H1 (cell line): ENCODE data around the gene CRYGS. TPM values are rescaled to one million over a fixed set of nuclear protein-coding genes. Genes with fewer than 3 reads are reported as not detected.

ENCODE experiments used
- CTCF ChIA-PET: fragments of 300-600 bp; sonication (Branson Sonifier 250); formaldehyde crosslinking; loops from one replicate; lab custom pipeline; 2021; ENCODE audit not compliant: partially characterized antibody; lab: Charles Lee
- POLR2A ChIA-PET: fragments of 300-600 bp; sonication (Branson Sonifier 250); formaldehyde crosslinking; loops from one replicate; lab custom pipeline; 2021; ENCODE audit warnings: inconsistent platforms; ENCODE audit not compliant: partially characterized antibody; lab: Charles Lee
- DNase-seq, 2 experiments: peaks; one replicate each; pipeline versions ENCODE4 v3.0.0 to v3.0.0-alpha.2; 2010 to 2022; ENCODE audit warnings: low spot score in 2 of 2, low read depth in 1 of 2, mixed read lengths in 1 of 2
- FAIRE-seq: peaks from 2 replicates; lab custom pipeline; 2011; peaks lifted over from hg19 to GRCh38; lab: Jason Lieb, UNC
- H2AFZ ChIP-seq: 2 replicates; pipeline ENCODE4 v1.8.1; 2012; ENCODE audit warnings: low read length, inconsistent platforms
- H2AK5ac ChIP-seq: 2 replicates; pipeline ENCODE4 v1.6.1; 2013; ENCODE audit warnings: low read depth, low read length
- H2BK120ac ChIP-seq: replicated peaks from 2 replicates; pipeline ENCODE3; 2013; ENCODE audit warnings: low read depth, low read length, inconsistent platforms
- H2BK12ac ChIP-seq: 2 replicates; pipeline ENCODE4 v1.6.1; 2013; ENCODE audit warnings: low read depth, low read length
- H2BK15ac ChIP-seq: 2 replicates; pipeline ENCODE4 v1.6.1; 2013; ENCODE audit warnings: low read length
- H2BK20ac ChIP-seq: 2 replicates; pipeline ENCODE4 v1.6.1; 2013; ENCODE audit warnings: low read length
- H2BK5ac ChIP-seq: 2 replicates; pipeline ENCODE4 v1.6.1; 2013; ENCODE audit warnings: low read depth, low read length
- H3K14ac ChIP-seq: 2 replicates; pipeline ENCODE4 v1.6.1; 2013; ENCODE audit warnings: inconsistent platforms; ENCODE audit not compliant: insufficient read length
- H3K18ac ChIP-seq: 2 replicates; pipeline ENCODE4 v1.6.1; 2013; ENCODE audit warnings: low read length; ENCODE audit errors: extremely low read depth
- H3K23ac ChIP-seq: 2 replicates; pipeline ENCODE4 v1.6.1; 2013; ENCODE audit warnings: inconsistent platforms; ENCODE audit not compliant: insufficient read length
- H3K23me2 ChIP-seq: 2 replicates; pipeline ENCODE4 v1.6.1; 2013; ENCODE audit warnings: low read depth, low read length
- H3K27ac ChIP-seq: 2 replicates; pipeline ENCODE4 v1.6.1; 2011; ENCODE audit warnings: low read depth, low read length, inconsistent platforms
- H3K27me3 ChIP-seq, 4 experiments: replicated peaks in 1 of 4; 1 replicate in 1 of 4; 2 replicates in 3 of 4; pipeline versions ENCODE4 v1.6.1 to v1.8.1; 2011 to 2013; ENCODE audit warnings: low read length in 3 of 4, mild to moderate bottlenecking in 3 of 4, inconsistent platforms in 2 of 4, mixed read lengths in 2 of 4, moderate library complexity in 1 of 4; ENCODE audit not compliant: control insufficient read depth in 3 of 4, insufficient read depth in 3 of 4; ENCODE audit errors: extremely low read depth in 1 of 4
- H3K36me3 ChIP-seq, 4 experiments: 2 replicates each; pipeline versions ENCODE4 v1.6.1 to v1.8.1; 2011 to 2013; ENCODE audit warnings: mild to moderate bottlenecking in 4 of 4, low read length in 3 of 4, moderate library complexity in 2 of 4, control low read depth in 1 of 4, inconsistent platforms in 1 of 4; ENCODE audit not compliant: insufficient read depth in 4 of 4, control insufficient read depth in 2 of 4
- H3K4ac ChIP-seq: replicated peaks from 2 replicates; pipeline ENCODE3; 2013; ENCODE audit warnings: low read length, low read depth, mixed read lengths, inconsistent platforms; ENCODE audit not compliant: insufficient read length
- H3K4me1 ChIP-seq, 4 experiments: replicated peaks in 1 of 4; 1 replicate in 1 of 4; 2 replicates in 3 of 4; pipeline versions ENCODE4 v1.6.1 to v1.8.1; 2011 to 2013; ENCODE audit warnings: low read length in 3 of 4, inconsistent platforms in 2 of 4, mixed read lengths in 1 of 4; ENCODE audit not compliant: insufficient read depth in 4 of 4, control insufficient read depth in 3 of 4
- H3K4me2 ChIP-seq, 2 experiments: 2 replicates each; pipeline versions ENCODE4 v1.6.1 to v1.8.1; 2011 to 2013; ENCODE audit warnings: low read depth in 2 of 2, low read length in 2 of 2, control low read depth in 1 of 2, inconsistent platforms in 1 of 2, mild to moderate bottlenecking in 1 of 2; ENCODE audit not compliant: insufficient read depth in 1 of 2
- H3K4me3 ChIP-seq, 4 experiments: fragments of 200-600, 300-600 bp in 1 of 4; sonication (generic), shearing (Covaris generic), sonication (Bioruptor Twin) in 1 of 4; 2 replicates each; pipeline versions ENCODE4 v1.5.1 to v1.8.1; 2011 to 2016; ENCODE audit warnings: low read length in 4 of 4, low read depth in 3 of 4, control low read depth in 2 of 4, inconsistent platforms in 2 of 4, mild to moderate bottlenecking in 2 of 4, mixed read lengths in 1 of 4, moderate library complexity in 1 of 4; ENCODE audit not compliant: insufficient read depth in 2 of 4; ENCODE audit errors: extremely low read depth in 1 of 4
- H3K56ac ChIP-seq: replicated peaks from 2 replicates; pipeline ENCODE3; 2013; ENCODE audit warnings: low read depth, mild to moderate bottlenecking, mixed read lengths, low read length, inconsistent platforms; ENCODE audit not compliant: insufficient read length
- H3K79me1 ChIP-seq: 2 replicates; pipeline ENCODE4 v1.6.1; 2013; ENCODE audit warnings: low read depth, low read length, control low read depth
- H3K79me2 ChIP-seq, 2 experiments: 2 replicates each; pipeline versions ENCODE4 v1.6.1 to v1.8.1; 2012 to 2013; ENCODE audit warnings: low read length in 2 of 2, mild to moderate bottlenecking in 2 of 2, inconsistent platforms in 1 of 2; ENCODE audit not compliant: insufficient read depth in 2 of 2, control insufficient read depth in 1 of 2
- H3K9ac ChIP-seq, 4 experiments: replicated peaks in 1 of 4; 1 replicate in 1 of 4; 2 replicates in 3 of 4; pipeline versions ENCODE4 v1.6.1 to v1.8.1; 2011 to 2013; ENCODE audit warnings: low read depth in 3 of 4, low read length in 3 of 4, control low read depth in 2 of 4, mild to moderate bottlenecking in 2 of 4, moderate library complexity in 2 of 4, inconsistent platforms in 1 of 4; ENCODE audit errors: extremely low read depth in 1 of 4
- H3K9me3 ChIP-seq, 2 experiments: 2 replicates each; pipeline versions ENCODE4 v1.6.1 to v1.8.1; 2012 to 2013; ENCODE audit warnings: mild to moderate bottlenecking in 2 of 2, moderate library complexity in 2 of 2, control low read depth in 1 of 2, inconsistent platforms in 1 of 2, low read depth in 1 of 2, low read length in 1 of 2, mixed read lengths in 1 of 2; ENCODE audit not compliant: insufficient read depth in 2 of 2
- H4K20me1 ChIP-seq, 2 experiments: replicated peaks in 1 of 2; 2 replicates each; pipeline versions ENCODE3 to v1.8.1; 2011 to 2013; ENCODE audit warnings: inconsistent platforms in 2 of 2, low read length in 2 of 2, mild to moderate bottlenecking in 1 of 2; ENCODE audit not compliant: insufficient read depth in 2 of 2, control insufficient read depth in 1 of 2
- H4K5ac ChIP-seq: 2 replicates; pipeline ENCODE4 v1.6.1; 2013; ENCODE audit warnings: low read length, low read depth, mixed read lengths, inconsistent platforms; ENCODE audit not compliant: insufficient read length
- H4K8ac ChIP-seq: 2 replicates; pipeline ENCODE4 v1.8.0; 2013; ENCODE audit warnings: mild to moderate bottlenecking, moderate library complexity, low read length, inconsistent platforms; ENCODE audit not compliant: insufficient read depth; ENCODE audit errors: extremely low read depth
- H4K91ac ChIP-seq: replicated peaks from 2 replicates; pipeline ENCODE3; 2013; ENCODE audit warnings: low read length, mixed read lengths, inconsistent platforms; ENCODE audit not compliant: insufficient read length
- BCL11A ChIP-seq, 2 experiments: IDR thresholded peaks; one replicate each; pipeline ENCODE4 v1.6.1; 2011; ENCODE audit warnings: low read depth in 2 of 2, low read length in 2 of 2, mild to moderate bottlenecking in 2 of 2
- RAD21 ChIP-seq, 2 experiments: IDR thresholded peaks in 1 of 2; conservative IDR thresholded peaks in 1 of 2; 2 replicates each; pipeline ENCODE4 v1.6.1; 2011; ENCODE audit warnings: low read depth in 2 of 2, low read length in 2 of 2, improper control_type of control experiment in 1 of 2, inconsistent platforms in 1 of 2, mild to moderate bottlenecking in 1 of 2, moderate library complexity in 1 of 2
- WGBS, 2 experiments: shearing (Covaris generic) in 1 of 2; methylation state at CpG; one replicate each; pipeline versions ENCODE4 v1.1.6 to v1.1.7; 2013 to 2015; ENCODE audit warnings: low lambda C conversion rate in 2 of 2, mixed read lengths in 2 of 2, inconsistent platforms in 1 of 2, low coverage in 1 of 2, missing lambda C conversion rate in 1 of 2; ENCODE audit not compliant: insufficient replicate concordance in 2 of 2, insufficient coverage in 1 of 2, insufficient read length in 1 of 2; ENCODE audit errors: extremely low coverage in 1 of 2, missing lambda C conversion rate in 1 of 2; 5-methylcytosine and 5-hydroxymethylcytosine counted together
- polyA plus RNA-seq, 7 experiments: library from polyadenylated mRNA; depleted of rRNA in 3 of 7; stranded (reverse) in 5 of 7; unstranded in 2 of 7; fragments of >200 nt in 5 of 7; fragments of 200-250 nt in 2 of 7; gene quantifications; 1 replicate in 5 of 7; 2 replicates in 1 of 7; 4 replicates in 1 of 7; pipeline versions ENCODE4 v1.2.1 to v1.2.3, GENCODE V29; 2011 to 2013; ENCODE audit warnings: missing spikeins in 2 of 7, mixed read lengths in 2 of 7
- total RNA-seq: library from RNA; stranded (reverse); fragmentation: NEBNext Ultra II Directional; extraction: Animal tissue kit (Norgen Biotek cat#: 25700); gene quantifications from 2 replicates; pipeline ENCODE4 v1.2.1, GENCODE V29; 2021

Gene CRYGS
- total and polyA plus RNA-seq, 2 of the 8 experiments (the other 6 are each of a cell fraction or from before 2014, with no cell fraction given) = 1.5 to 1.8 TPM

DNA sequence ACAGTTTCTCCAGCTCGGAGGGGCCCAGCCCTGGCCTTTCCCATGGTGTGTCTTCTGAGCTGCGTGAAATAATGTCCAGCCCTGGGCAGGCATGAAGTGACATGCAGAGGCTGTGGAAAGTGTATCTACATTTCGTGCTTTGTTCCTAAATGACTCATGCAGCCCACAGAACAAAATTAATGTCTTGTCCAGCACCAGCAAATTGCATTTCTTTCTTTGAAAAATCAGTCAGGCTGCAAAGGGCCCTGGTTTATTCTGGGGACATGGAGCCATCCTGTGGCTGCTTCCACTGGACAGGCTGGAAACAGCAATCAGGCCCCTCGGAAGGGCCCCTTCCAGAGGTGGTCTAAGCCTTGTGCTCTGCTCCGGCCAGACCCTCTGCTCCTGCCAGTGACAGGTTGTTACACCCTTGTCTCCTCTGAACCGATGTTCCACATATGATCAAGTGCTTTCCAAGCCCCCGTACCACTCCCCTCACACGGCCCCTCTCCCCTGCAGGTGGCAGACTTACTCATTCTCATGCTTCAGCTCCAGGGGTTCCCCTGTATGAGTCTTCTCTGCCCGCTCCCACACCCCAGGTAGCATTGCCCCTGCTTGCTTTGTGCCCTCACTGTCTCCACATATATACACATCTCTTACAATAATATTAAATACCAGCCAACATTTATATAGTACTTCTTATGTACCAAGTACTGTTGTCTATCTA, 33.7 kb downstream of the CRYGS start:
- Histone ChIP-seq H3K9ac (no peak overlapping the region), H3K4me2 (no peak overlapping the region), H2BK12ac (no peak overlapping the region), H3K79me1 (no peaks in the 10 kb centered on the region), H4K8ac (no peak overlapping the region), H4K20me1 (no peaks in the 10 kb centered on the region), H2AK5ac (no peak overlapping the region), H2BK120ac (no peak overlapping the region), H3K9me3 (no peaks in the 10 kb centered on the region), H3K36me3 (no peaks in the 10 kb centered on the region), H3K18ac (no peak overlapping the region), H3K4me3 (no peak overlapping the region), H3K23me2 (no peaks in the 10 kb centered on the region), H2AFZ (no peak overlapping the region), H3K4me1 (peaks cover 0 to 2% (median 0%) of the 10 kb centered on the region in 4 experiments; a peak in 1 of 7 replicates), H4K5ac (no peak overlapping the region), H3K27me3 (no peaks in the 10 kb centered on the region; a peak in 2 of 7 replicates), H3K27ac (no peak overlapping the region), H3K14ac (no peak overlapping the region), H2BK15ac (no peak overlapping the region), H3K56ac (no peak overlapping the region), H3K23ac (no peak overlapping the region), H2BK20ac (no peak overlapping the region), H2BK5ac (no peak overlapping the region), H3K79me2 (no peaks in the 10 kb centered on the region), H3K4ac (no peak overlapping the region), H4K91ac (no peak overlapping the region)
- 84% methylated on average over 9 of the region's 9 CpGs; no CpG with 5 or more reads in 1 of the 2 experiments for WGBS, 2 experiments
- CTCF ChIA-PET = interaction anchor here (0.6 to 2.0 kb wide), 3 partner anchors 19 to 196 kb away, joined by 3 to 7 read pairs (median 3); no protein-coding TSS in a partner anchor
- DNase-seq (no peak), FAIRE-seq (no peak)
- TF ChIP-seq BCL11A (IDR thresholded peaks at IDR 0.05; ENCODE audit: low read depth in 2 of 2, low read length in 2 of 2) (no peak), RAD21 (IDR thresholded peaks at IDR 0.05 in 1 of 2, conservative IDR thresholded peaks at IDR 0.05 in 1 of 2; ENCODE audit: low read depth in 2 of 2, low read length in 2 of 2) (0 out of 4 replicates have a peak, but pooled peaks of 1 of the 2 experiments have one; percentile 3)
- POLR2A ChIA-PET = no interaction called here
